ENCODE results near the gene TF.

DNA sequence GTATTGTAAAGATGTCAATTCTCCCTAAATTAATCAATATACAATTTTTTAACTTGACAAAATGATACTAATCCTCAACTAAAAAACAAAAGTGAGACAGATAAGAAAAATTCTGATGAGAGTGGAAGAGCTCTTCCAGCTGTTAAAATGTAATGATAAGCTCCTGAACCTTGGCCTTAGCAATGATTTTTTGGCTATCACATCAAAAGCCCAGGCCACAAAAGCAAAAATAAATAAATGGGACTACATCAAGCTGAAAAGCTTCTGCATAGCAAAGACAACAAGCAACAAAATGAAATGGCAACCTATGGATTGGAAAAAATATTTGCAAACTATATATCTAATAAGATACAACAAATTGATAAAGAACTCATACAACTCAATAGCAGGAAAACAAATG lies 35.4 kb downstream of the TF start:
- TF ChIP-seq, protein P1, sequence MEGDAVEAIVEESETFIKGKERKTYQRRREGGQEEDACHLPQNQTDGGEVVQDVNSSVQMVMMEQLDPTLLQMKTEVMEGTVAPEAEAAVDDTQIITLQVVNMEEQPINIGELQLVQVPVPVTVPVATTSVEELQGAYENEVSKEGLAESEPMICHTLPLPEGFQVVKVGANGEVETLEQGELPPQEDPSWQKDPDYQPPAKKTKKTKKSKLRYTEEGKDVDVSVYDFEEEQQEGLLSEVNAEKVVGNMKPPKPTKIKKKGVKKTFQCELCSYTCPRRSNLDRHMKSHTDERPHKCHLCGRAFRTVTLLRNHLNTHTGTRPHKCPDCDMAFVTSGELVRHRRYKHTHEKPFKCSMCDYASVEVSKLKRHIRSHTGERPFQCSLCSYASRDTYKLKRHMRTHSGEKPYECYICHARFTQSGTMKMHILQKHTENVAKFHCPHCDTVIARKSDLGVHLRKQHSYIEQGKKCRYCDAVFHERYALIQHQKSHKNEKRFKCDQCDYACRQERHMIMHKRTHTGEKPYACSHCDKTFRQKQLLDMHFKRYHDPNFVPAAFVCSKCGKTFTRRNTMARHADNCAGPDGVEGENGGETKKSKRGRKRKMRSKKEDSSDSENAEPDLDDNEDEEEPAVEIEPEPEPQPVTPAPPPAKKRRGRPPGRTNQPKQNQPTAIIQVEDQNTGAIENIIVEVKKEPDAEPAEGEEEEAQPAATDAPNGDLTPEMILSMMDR (IDR thresholded peaks at IDR 0.05): no peak
- TF ChIP-seq POLR2A (IDR thresholded peaks at IDR 0.05): no peak
